Bronchial epithelial cell (primary cell): ENCODE data around the gene C11orf86. TPM values are rescaled to one million over a fixed set of nuclear protein-coding genes. Genes with fewer than 3 reads are reported as not detected.

Experiments used
- DNase-seq: peaks from one replicate; pipeline ENCODE4 v3.0.0-alpha.2; 2010; ENCODE audit warnings: low read depth
- FAIRE-seq: peaks from 2 replicates; lab custom pipeline; 2011; peaks lifted over from hg19 to GRCh38; lab: Jason Lieb, UNC
- H3K27me3 ChIP-seq: 2 replicates; pipeline ENCODE4 v1.5.1; 2011; ENCODE audit warnings: low read length; ENCODE audit not compliant: control insufficient read depth, insufficient read depth
- H3K36me3 ChIP-seq: 2 replicates; pipeline ENCODE4 v1.5.1; 2011; ENCODE audit warnings: low read length; ENCODE audit not compliant: control insufficient read depth, insufficient read depth
- H3K4me3 ChIP-seq: 2 replicates; pipeline ENCODE4 v1.5.1; 2011; ENCODE audit warnings: mild to moderate bottlenecking, low read depth, low read length, control low read depth
- total RNA-seq: library from RNA; depleted of rRNA; stranded (reverse); fragments of >200 nt; gene quantifications from 2 replicates; pipeline ENCODE4 v1.2.1, GENCODE V29; 2014
- TF ChIP-seq, protein P1 (sequence below): IDR thresholded peaks from 2 replicates; pipeline ENCODE4 v1.5.1; 2011; ENCODE audit warnings: mild to moderate bottlenecking, moderate library complexity, low read length, control low read depth, inconsistent platforms; ENCODE audit not compliant: insufficient read depth, severe bottlenecking

The C11orf86 gene
- total RNA-seq, 1 donor from 2014 or later = not detected

DNA sequence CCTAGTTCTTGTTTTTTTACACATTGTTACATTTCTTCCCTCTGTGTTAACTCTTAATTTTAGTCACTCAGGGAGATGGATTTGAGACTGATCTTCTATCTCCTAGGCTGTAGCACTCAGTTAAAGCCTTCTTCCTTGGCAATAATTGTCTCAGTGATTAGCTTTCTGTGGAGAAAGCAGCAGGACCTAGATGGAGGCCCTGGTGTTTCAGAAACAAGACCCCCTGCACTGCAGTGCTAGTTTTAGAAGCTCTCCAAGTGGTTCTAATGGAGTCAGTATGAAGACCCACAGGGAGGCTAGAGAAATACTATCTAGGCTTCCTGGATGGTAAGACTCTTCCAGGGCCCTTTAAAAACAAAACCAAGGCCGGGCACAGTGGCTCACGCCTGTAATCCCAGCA is 12.9 kb upstream of the C11orf86 start:
- H3K4me3 ChIP-seq = no peak overlapping the region
- DNase-seq (no peak), FAIRE-seq (no peak)
- no peaks in the 10 kb centered on the region for H3K27me3 ChIP-seq
- TF ChIP-seq, protein P1, sequence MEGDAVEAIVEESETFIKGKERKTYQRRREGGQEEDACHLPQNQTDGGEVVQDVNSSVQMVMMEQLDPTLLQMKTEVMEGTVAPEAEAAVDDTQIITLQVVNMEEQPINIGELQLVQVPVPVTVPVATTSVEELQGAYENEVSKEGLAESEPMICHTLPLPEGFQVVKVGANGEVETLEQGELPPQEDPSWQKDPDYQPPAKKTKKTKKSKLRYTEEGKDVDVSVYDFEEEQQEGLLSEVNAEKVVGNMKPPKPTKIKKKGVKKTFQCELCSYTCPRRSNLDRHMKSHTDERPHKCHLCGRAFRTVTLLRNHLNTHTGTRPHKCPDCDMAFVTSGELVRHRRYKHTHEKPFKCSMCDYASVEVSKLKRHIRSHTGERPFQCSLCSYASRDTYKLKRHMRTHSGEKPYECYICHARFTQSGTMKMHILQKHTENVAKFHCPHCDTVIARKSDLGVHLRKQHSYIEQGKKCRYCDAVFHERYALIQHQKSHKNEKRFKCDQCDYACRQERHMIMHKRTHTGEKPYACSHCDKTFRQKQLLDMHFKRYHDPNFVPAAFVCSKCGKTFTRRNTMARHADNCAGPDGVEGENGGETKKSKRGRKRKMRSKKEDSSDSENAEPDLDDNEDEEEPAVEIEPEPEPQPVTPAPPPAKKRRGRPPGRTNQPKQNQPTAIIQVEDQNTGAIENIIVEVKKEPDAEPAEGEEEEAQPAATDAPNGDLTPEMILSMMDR = no peak
- H3K36me3 ChIP-seq = no peaks in the 10 kb centered on the region

DNA sequence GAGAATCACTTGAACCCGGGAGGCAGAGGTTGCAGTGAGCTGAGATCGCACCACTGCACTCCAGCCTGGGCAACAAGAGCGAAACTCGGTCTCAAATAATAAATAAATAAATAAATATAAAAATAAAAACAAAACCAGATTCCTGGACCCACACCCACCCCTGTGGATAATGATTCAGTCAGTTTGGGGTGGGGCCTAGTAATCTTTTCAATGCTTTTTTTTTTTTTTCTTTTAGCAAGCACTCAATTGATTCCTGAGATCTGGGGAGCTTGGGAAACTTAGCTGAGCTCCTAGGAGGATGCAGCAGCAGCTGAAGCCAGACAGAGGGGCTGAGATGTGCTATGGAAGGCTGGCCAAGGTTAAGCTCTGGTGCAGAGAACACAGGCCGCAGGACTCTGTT is 12.3 kb upstream of the C11orf86 start:
- Histone ChIP-seq H3K27me3 (no peaks in the 10 kb centered on the region), H3K4me3 (no peak overlapping the region), H3K36me3 (no peaks in the 10 kb centered on the region)
- TF ChIP-seq, protein P1 = no peak
- FAIRE-seq (no peak), DNase-seq (no peak)

DNA sequence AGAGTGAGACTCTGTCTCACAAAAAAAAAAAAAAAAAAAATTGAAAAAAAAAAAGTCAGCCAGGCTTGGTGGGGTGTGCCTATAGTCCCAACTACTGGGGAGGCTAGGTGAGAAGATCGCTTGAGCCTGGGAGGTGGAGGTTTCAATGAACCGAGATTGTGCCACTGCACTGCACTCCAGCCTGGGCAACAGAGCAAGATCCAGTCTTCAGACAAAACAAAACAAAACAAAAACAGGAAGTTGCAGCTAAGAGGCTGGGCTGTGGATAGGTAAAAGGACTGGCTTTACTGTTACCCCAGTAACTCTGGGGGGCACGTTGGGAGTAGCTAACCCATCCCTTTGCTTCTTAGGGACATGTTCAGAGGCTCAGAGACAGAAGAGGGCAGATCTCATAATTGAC is 10.6 kb upstream of the C11orf86 start:
- no peak overlapping the region for H3K4me3 ChIP-seq
- H3K27me3 ChIP-seq = no peaks in the 10 kb centered on the region
- FAIRE-seq = no peak
- TF ChIP-seq, protein P1 = no peak
- DNase-seq = no peak
- no peaks in the 10 kb centered on the region for H3K36me3 ChIP-seq

DNA sequence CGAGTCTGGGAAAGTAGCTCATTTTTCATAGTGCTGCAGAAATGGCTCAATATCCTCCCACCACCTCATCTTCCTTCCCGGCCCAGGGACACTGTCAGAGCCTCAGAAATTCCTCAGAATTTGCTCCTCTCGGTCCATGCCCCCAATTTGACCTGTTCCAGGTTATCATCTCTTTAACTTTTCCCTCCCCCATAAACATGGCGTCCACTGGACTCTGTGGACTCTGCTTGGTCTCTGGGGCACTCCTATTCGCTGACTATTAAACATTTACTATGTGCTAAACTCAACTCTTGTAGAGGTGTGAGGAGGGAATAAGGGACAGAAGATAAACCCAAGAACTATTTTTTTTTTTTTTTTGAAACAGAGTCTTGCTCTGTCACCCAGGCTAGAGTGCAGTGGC is 8.8 kb upstream of the C11orf86 start:
- Histone ChIP-seq H3K27me3 (no peaks in the 10 kb centered on the region), H3K4me3 (no peak overlapping the region), H3K36me3 (no peaks in the 10 kb centered on the region)
- TF ChIP-seq, protein P1 = no peak
- DNase-seq (no peak), FAIRE-seq (no peak)

DNA sequence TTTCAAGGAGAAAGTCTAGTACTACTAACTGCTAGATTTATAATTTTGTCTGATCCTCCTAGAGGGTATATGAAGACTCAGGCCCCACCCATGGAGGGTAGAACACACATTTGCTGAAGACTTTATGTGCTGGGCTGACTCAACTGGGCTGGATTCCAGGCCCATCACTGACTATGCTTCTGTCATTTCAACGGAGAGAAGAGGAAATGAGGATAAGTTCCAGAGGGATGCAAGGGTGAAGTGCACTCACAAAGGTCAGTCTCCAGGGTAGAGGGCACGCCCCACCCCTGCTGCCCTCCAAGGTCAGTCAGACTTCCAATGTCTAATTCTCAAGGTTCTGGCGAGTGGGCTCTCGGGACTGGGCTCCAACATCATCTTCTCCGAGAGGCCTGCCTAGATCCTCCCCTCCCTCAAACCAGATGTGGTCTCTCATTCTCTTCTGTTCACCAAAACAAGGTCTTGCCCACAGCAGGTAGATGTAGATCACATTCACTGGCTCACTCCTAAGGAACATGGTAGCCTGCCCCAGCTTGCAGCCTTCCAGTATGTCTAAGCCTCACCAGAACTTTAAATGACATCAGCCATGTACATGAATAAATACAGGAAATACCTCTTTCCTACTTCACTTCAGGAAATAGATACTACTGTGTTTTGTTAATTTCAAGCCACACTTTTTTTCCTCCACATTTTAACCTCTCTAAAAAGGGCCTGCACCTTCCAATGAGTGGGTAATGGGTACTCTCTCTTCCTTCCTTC is 7.3 kb upstream of the C11orf86 start:
- no peaks in the 10 kb centered on the region for H3K27me3 ChIP-seq
- no peak overlapping the region for H3K4me3 ChIP-seq
- TF ChIP-seq, protein P1 = no peak
- peak; percentile 96 for DNase-seq
- H3K36me3 ChIP-seq = no peaks in the 10 kb centered on the region
- no peak for FAIRE-seq
